Muscle of leg (tissue), 11 donors: Measurements from ENCODE around the gene TTC23. TPM values are rescaled to one million over a fixed set of nuclear protein-coding genes. Genes with fewer than 3 reads are reported as not detected.

Experiments
- DNase-seq: peaks from one replicate; pipeline ENCODE4 v3.0.0; 2013
- H3K27ac ChIP-seq: one replicate; pipeline ENCODE4 v1.5.1; 2013; ENCODE audit warnings: mild to moderate bottlenecking, low read length, control low read depth
- H3K27me3 ChIP-seq: one replicate; pipeline ENCODE4 v1.6.1; 2013; ENCODE audit warnings: low read length; ENCODE audit not compliant: control insufficient read depth, insufficient read depth
- H3K36me3 ChIP-seq: one replicate; pipeline ENCODE4 v1.6.1; 2013; ENCODE audit warnings: low read length; ENCODE audit not compliant: control insufficient read depth, insufficient read depth
- H3K4me1 ChIP-seq: one replicate; pipeline ENCODE4 v1.6.1; 2013; ENCODE audit warnings: low read length; ENCODE audit not compliant: control insufficient read depth, insufficient read depth
- H3K4me3 ChIP-seq: one replicate; pipeline ENCODE4 v1.5.1; 2013; ENCODE audit warnings: low read length, control low read depth
- H3K9me3 ChIP-seq: replicated peaks from 2 replicates; pipeline ENCODE4 v1.6.1; 2013; ENCODE audit warnings: low read depth, low read length; ENCODE audit not compliant: control insufficient read depth
- WGBS: methylation state at CpG from one replicate; pipeline ENCODE4 v1.1.5; 2013; ENCODE audit warnings: missing lambda C conversion rate; ENCODE audit not compliant: insufficient coverage; 5-methylcytosine and 5-hydroxymethylcytosine counted together
- polyA plus RNA-seq, 8 donors: library from polyadenylated mRNA; unstranded; fragments of 120-200 nt; gene quantifications; one replicate each; pipeline versions ENCODE4 v1.2.1 to v1.2.3, GENCODE V29; 2013; ENCODE audit warnings: inconsistent platforms in 1 of 8, low replicate concordance in 1 of 8; ENCODE audit not compliant: insufficient read length in 8 of 8, insufficient read depth in 1 of 8
- total RNA-seq: library from RNA; stranded (reverse); fragments of 120-200 nt; gene quantifications from one replicate; pipeline ENCODE4 v1.2.4, GENCODE V29; 2013

TTC23 gene
- total and polyA plus RNA-seq, 9 donors: 16.3 to 22.3 (median 18.6) TPM

- H3K9me3 ChIP-seq: no peaks in the 10 kb centered on the region
- peaks cover 15% of the 10 kb centered on the region for H3K36me3 ChIP-seq
- DNase-seq: no peak
- H3K4me3 ChIP-seq: no peak overlapping the region
- WGBS: no CpG with 5 or more reads among the region's 4 CpGs
- H3K27ac ChIP-seq: no peak overlapping the region
- H3K27me3 ChIP-seq: no peaks in the 10 kb centered on the region
- H3K4me1 ChIP-seq: no peaks in the 10 kb centered on the region
Observed at GRCh38 chr15:99230867-99231266, 18.5 kb downstream of the TTC23 start.

GRCh38 chr15:99228120-99228770, 21.1 kb downstream of the TTC23 start:
- H3K27ac ChIP-seq: no peak overlapping the region
- WGBS: no CpG with 5 or more reads among the region's 3 CpGs
- DNase-seq: no peak

GRCh38 chr15:99226802-99227201, 22.6 kb downstream of the TTC23 start:
- H3K4me1 ChIP-seq: no peaks in the 10 kb centered on the region
- 70% methylated on average over 2 of the region's 3 CpGs for WGBS

More at GRCh38 chr15:99228120-99228770, 21.1 kb downstream of the TTC23 start:
- Histone ChIP-seq H3K4me3 (no peak overlapping the region), H3K27me3 (no peaks in the 10 kb centered on the region), H3K4me1 (no peaks in the 10 kb centered on the region), H3K9me3 (no peaks in the 10 kb centered on the region), H3K36me3 (peaks cover 28% of the 10 kb centered on the region)

DNA sequence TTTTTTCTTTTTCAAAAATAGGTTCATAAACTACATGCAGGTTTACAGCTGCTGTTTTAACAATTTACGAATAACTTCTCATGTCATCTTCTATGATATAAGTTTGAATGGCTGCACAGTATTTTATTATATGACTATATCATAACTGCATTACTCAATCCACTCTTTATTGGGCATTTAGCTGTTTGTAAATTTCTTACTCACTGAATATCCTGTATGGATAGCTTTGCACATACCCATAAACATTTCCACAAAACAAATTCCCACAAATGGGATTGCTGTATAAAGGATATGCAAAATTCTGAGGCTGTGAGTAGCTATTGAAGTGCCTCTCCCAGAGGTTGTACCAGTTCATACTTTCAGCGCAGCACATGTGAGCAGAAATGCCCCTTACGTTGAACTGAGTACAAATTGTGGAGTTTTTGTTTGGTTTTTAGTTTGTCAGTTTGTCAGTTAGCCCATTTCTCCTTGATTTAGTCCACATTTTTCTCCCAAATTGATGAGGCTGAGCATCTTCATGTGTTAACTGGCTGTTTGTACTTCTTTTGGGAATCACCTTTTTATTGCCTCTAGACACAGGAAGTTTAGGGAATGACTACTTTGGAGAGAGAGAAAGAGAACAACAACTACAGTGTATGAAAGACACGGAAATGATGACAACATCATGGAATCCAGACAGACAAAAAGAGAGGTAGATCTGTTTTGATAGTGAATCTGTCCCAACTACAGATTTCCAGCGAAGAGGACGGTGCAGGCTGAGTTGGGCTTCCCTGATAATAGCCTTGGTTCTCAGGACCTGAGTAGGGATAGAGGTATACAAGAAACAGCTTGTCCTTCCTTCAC, 24.8 kb downstream of the TTC23 start:
- DNase-seq: no peak
- WGBS: 100% methylated on average over 3 of the region's 6 CpGs
- H3K36me3 ChIP-seq: peaks cover 45% of the 10 kb centered on the region

More at GRCh38 chr15:99226802-99227201, 22.6 kb downstream of the TTC23 start:
- Histone ChIP-seq H3K4me3 (no peak overlapping the region), H3K9me3 (no peaks in the 10 kb centered on the region), H3K36me3 (peaks cover 33% of the 10 kb centered on the region), H3K27ac (no peak overlapping the region), H3K27me3 (no peaks in the 10 kb centered on the region)
- no peak for DNase-seq

DNA sequence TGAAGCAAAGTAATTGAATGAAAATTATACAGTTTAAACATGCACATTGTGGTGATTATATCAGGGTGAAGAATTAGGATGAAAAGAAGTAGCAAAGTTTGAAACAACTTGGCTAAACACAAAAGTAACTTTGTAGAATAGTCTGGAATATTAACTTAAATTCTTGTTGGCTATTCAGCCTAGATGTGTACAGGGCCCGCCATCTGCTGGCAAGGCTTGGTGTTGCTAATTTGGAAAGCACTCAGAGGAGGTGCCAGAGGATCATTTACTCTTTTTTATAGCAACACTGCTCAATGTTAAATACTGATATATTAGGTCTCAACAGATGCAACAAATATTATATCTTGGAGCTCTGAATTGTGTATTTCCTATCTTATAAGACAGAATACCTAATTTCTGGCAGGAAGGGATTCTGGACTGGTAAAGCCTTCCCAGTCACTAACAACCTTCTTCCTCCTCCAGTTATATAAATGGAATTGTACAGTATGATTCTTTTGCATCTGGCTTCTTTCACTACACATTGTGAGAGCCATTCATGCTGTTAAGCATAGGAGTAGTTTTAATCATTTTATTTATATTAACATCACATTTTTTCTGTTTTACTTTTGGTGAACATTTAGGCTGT, 36.1 kb downstream of the TTC23 start:
- WGBS: no CpG with 5 or more reads among the region's 1 CpG

More for the DNA sequence above, 24.8 kb downstream of the TTC23 start:
- Histone ChIP-seq H3K27ac (no peak overlapping the region), H3K27me3 (no peaks in the 10 kb centered on the region), H3K9me3 (no peaks in the 10 kb centered on the region), H3K4me3 (no peak overlapping the region), H3K4me1 (no peaks in the 10 kb centered on the region)

GRCh38 chr15:99212406-99212805, 37.0 kb downstream of the TTC23 start:
- WGBS: 94% methylated on average over 3 of the region's 7 CpGs
- no peaks in the 10 kb centered on the region for H3K9me3 ChIP-seq
- H3K27me3 ChIP-seq: no peaks in the 10 kb centered on the region
- no peaks in the 10 kb centered on the region for H3K4me1 ChIP-seq
- peaks cover 17% of the 10 kb centered on the region for H3K36me3 ChIP-seq
- DNase-seq: no peak
- H3K4me3 ChIP-seq: no peak overlapping the region
- H3K27ac ChIP-seq: no peak overlapping the region

More for the DNA sequence above, 36.1 kb downstream of the TTC23 start:
- H3K27ac ChIP-seq: no peak overlapping the region
- no peak overlapping the region for H3K4me3 ChIP-seq
- no peaks in the 10 kb centered on the region for H3K9me3 ChIP-seq
- H3K36me3 ChIP-seq: peaks cover 26% of the 10 kb centered on the region
- H3K27me3 ChIP-seq: no peaks in the 10 kb centered on the region
- no peaks in the 10 kb centered on the region for H3K4me1 ChIP-seq
- DNase-seq: peak; percentile 82

DNA sequence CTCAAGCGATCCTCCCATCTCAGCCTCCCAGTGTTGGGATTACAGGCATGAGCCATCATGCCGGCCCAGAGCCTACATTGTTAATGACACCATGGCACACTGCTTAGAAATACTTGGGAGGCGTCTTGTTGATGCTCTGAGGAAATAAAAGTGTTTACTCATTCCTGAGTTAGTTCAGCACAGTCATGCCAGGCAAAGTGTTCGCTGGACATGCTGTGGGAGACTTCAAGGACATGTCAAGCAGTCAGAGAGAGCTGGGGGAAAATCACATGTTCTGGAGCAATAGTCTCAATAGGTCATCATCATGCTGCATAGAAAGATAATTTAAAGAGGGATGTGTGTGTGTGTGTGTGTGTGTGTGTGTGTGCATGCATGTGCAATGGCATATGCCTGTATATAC, 37.5 kb downstream of the TTC23 start:
- no peak for DNase-seq
- Histone ChIP-seq H3K27ac (no peak overlapping the region), H3K27me3 (no peaks in the 10 kb centered on the region), H3K9me3 (no peaks in the 10 kb centered on the region), H3K4me1 (no peaks in the 10 kb centered on the region), H3K36me3 (peaks cover 16% of the 10 kb centered on the region), H3K4me3 (no peak overlapping the region)
- WGBS: 100% methylated on average over 2 of the region's 4 CpGs

GRCh38 chr15:99210334-99210733, 39.0 kb downstream of the TTC23 start:
- H3K4me1 ChIP-seq: no peaks in the 10 kb centered on the region
- no peak overlapping the region for H3K4me3 ChIP-seq
- H3K27me3 ChIP-seq: no peaks in the 10 kb centered on the region
- no peaks in the 10 kb centered on the region for H3K9me3 ChIP-seq
- H3K36me3 ChIP-seq: peaks cover 9% of the 10 kb centered on the region
- DNase-seq: peak; percentile 19
- H3K27ac ChIP-seq: no peak overlapping the region

DNA sequence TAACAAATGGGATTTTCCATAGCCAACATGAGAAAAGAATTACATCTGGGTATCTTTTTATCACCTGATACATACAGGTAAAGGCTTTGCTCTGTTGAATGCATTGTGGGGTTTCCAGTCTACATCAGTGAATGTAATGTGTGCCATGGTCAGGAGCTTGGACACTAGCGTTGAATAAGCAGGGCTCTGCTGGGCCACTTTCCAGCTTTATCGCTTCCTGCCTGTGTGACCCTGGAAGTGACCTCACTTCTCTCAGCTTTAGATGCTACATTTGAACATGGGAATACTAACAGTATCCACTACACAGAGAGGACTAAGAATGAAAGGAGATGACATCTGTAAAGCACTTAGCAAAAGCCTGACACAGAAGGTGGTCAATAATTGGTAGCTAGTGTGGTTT, 40.1 kb downstream of the TTC23 start:
- Histone ChIP-seq H3K9me3 (no peaks in the 10 kb centered on the region), H3K27ac (no peak overlapping the region), H3K4me3 (no peak overlapping the region), H3K36me3 (peaks cover 4% of the 10 kb centered on the region), H3K27me3 (no peaks in the 10 kb centered on the region), H3K4me1 (no peaks in the 10 kb centered on the region)
- no peak for DNase-seq
- no CpG with 5 or more reads among the region's 2 CpGs for WGBS

GRCh38 chr15:99207672-99208071, 41.7 kb downstream of the TTC23 start:
- no CpG with 5 or more reads among the region's 3 CpGs for WGBS
- H3K9me3 ChIP-seq: no peaks in the 10 kb centered on the region
- no peaks in the 10 kb centered on the region for H3K27me3 ChIP-seq
- H3K36me3 ChIP-seq: peaks cover 4% of the 10 kb centered on the region
- no peak overlapping the region for H3K27ac ChIP-seq
- H3K4me1 ChIP-seq: no peaks in the 10 kb centered on the region
- H3K4me3 ChIP-seq: no peak overlapping the region
- DNase-seq: no peak
